CD14-positive monocyte (primary cell): ENCODE measurements around the gene CCP110. TPM values are rescaled to one million over a fixed set of nuclear protein-coding genes. Genes with fewer than 3 reads are reported as not detected.

ENCODE experiments used
- DNase-seq, 3 donors: peaks; one replicate each; pipeline ENCODE4 v3.0.0-alpha.2; 2011 to 2022
- H2AFZ ChIP-seq: 2 replicates; pipeline ENCODE4 v1.6.0; 2012; ENCODE audit warnings: mild to moderate bottlenecking, low read depth, low read length, inconsistent platforms; ENCODE audit not compliant: insufficient read depth, poor library complexity, severe bottlenecking
- H3K27ac ChIP-seq, 2 donors: 1 replicate in 1 of 2; 2 replicates in 1 of 2; pipeline ENCODE4 v1.5.1; 2012 to 2013; ENCODE audit warnings: low read length in 2 of 2, control low read depth in 1 of 2, inconsistent platforms in 1 of 2, low read depth in 1 of 2, mild to moderate bottlenecking in 1 of 2
- H3K27me3 ChIP-seq, 2 donors: one replicate each; pipeline versions ENCODE4 v1.6.0 to v1.6.1; 2011 to 2013; ENCODE audit warnings: low read length in 2 of 2; ENCODE audit not compliant: control insufficient read depth in 2 of 2, insufficient read depth in 2 of 2
- H3K36me3 ChIP-seq, 2 donors: replicated peaks in 1 of 2; 1 replicate in 1 of 2; 2 replicates in 1 of 2; pipeline versions ENCODE4 v1.5.1 to v1.6.1; 2012 to 2013; ENCODE audit warnings: low read length in 2 of 2, control low read depth in 1 of 2, inconsistent platforms in 1 of 2, mild to moderate bottlenecking in 1 of 2; ENCODE audit not compliant: insufficient read depth in 2 of 2, control insufficient read depth in 1 of 2
- H3K4me1 ChIP-seq, 2 donors: 1 replicate in 1 of 2; 2 replicates in 1 of 2; pipeline versions ENCODE4 v1.5.1 to v1.6.1; 2012 to 2013; ENCODE audit warnings: low read length in 2 of 2, control low read depth in 1 of 2, inconsistent platforms in 1 of 2, mild to moderate bottlenecking in 1 of 2, moderate library complexity in 1 of 2; ENCODE audit not compliant: insufficient read depth in 2 of 2, control insufficient read depth in 1 of 2
- H3K4me2 ChIP-seq: replicated peaks from 2 replicates; pipeline ENCODE3; 2012; ENCODE audit warnings: low read length, moderate library complexity, mild to moderate bottlenecking; ENCODE audit not compliant: poor library complexity, severe bottlenecking; ENCODE audit errors: extremely low read depth
- H3K4me3 ChIP-seq, 3 experiments: fragments of 200-600 bp in 1 of 3; sonication (generic) in 1 of 3; replicated peaks in 1 of 3; 1 replicate in 2 of 3; 2 replicates in 1 of 3; pipeline ENCODE4 v1.5.1; 2011 to 2013; ENCODE audit warnings: low read length in 3 of 3, mild to moderate bottlenecking in 3 of 3, control low read depth in 2 of 3, low read depth in 2 of 3, inconsistent platforms in 1 of 3, moderate library complexity in 1 of 3
- H3K79me2 ChIP-seq: 2 replicates; pipeline ENCODE4 v1.6.0; 2012; ENCODE audit warnings: mild to moderate bottlenecking, control low read depth, inconsistent platforms, low read length, moderate library complexity; ENCODE audit not compliant: insufficient read depth
- H3K9ac ChIP-seq: 2 replicates; pipeline ENCODE4 v1.6.0; 2017; ENCODE audit warnings: low read length, mild to moderate bottlenecking; ENCODE audit not compliant: insufficient read depth, poor library complexity, severe bottlenecking
- H3K9me3 ChIP-seq, 2 donors: replicated peaks in 1 of 2; 1 replicate in 1 of 2; 2 replicates in 1 of 2; pipeline versions ENCODE4 v1.5.1 to v1.6.1; 2012 to 2013; ENCODE audit warnings: low read length in 2 of 2, control low read depth in 1 of 2; ENCODE audit not compliant: control insufficient read depth in 1 of 2, insufficient read depth in 1 of 2
- H4K20me1 ChIP-seq: 2 replicates; pipeline ENCODE4 v1.6.0; 2012; ENCODE audit warnings: mild to moderate bottlenecking, low read length, control low read depth, moderate library complexity; ENCODE audit not compliant: insufficient read depth
- H3K27ac Mint-ChIP-seq, 7 donors: one replicate each; pipeline ENCODE4 v1.8.0; 2020; ENCODE audit warnings: mild to moderate bottlenecking in 7 of 7, mixed read lengths in 7 of 7, moderate library complexity in 6 of 7, inconsistent platforms in 2 of 7
- H3K27me3 Mint-ChIP-seq, 3 donors: one replicate each; pipeline ENCODE4 v1.8.0; 2021 to 2022; ENCODE audit warnings: low read depth in 3 of 3, mild to moderate bottlenecking in 3 of 3, mixed read lengths in 3 of 3, moderate library complexity in 3 of 3, inconsistent platforms in 1 of 3
- H3K36me3 Mint-ChIP-seq, 2 donors: one replicate each; pipeline ENCODE4 v1.8.0; 2020; ENCODE audit warnings: mixed read lengths in 2 of 2, inconsistent platforms in 1 of 2, mild to moderate bottlenecking in 1 of 2
- H3K4me1 Mint-ChIP-seq: one replicate; pipeline ENCODE4 v1.8.0; 2020; ENCODE audit warnings: mild to moderate bottlenecking, mixed read lengths
- H3K4me3 Mint-ChIP-seq, 2 donors: one replicate each; pipeline ENCODE4 v1.8.0; 2020; ENCODE audit warnings: mild to moderate bottlenecking in 2 of 2, mixed read lengths in 2 of 2, moderate library complexity in 1 of 2
- H3K9me3 Mint-ChIP-seq, 7 donors: one replicate each; pipeline ENCODE4 v1.8.0; 2020 to 2022; ENCODE audit warnings: mixed read lengths in 7 of 7, mild to moderate bottlenecking in 6 of 7, moderate library complexity in 6 of 7, inconsistent platforms in 2 of 7
- CTCF ChIP-seq: fragments of 200-600 bp; IDR thresholded peaks from one replicate; pipeline ENCODE4 v1.8.0; 2022; ENCODE audit warnings: antibody characterized with exemption, mild to moderate bottlenecking
- WGBS: methylation state at CpG from one replicate; pipeline ENCODE4 v1.1.5; 2013; ENCODE audit warnings: missing lambda C conversion rate; ENCODE audit not compliant: insufficient coverage; 5-methylcytosine and 5-hydroxymethylcytosine counted together
- intact Hi-C, 2 donors: fragments of 100-400 bp; cut with micrococcal nuclease; formaldehyde crosslinking; loops; one replicate each; pipeline versions ENCODE4 v1.15.0 to v1.15.1; 2023
- polyA plus RNA-seq, 3 donors: library from polyadenylated mRNA; depleted of rRNA in 1 of 3; unstranded in 2 of 3; stranded (reverse) in 1 of 3; fragments of 300-500 nt in 2 of 3; fragments of >200 nt in 1 of 3; fragmentation: Illumina TruSeq in 2 of 3; gene quantifications; 1 replicate in 2 of 3; 2 replicates in 1 of 3; pipeline ENCODE4 v1.2.3, GENCODE V29; 2012 to 2021

CCP110 gene
- polyA plus RNA-seq, 3 donors: 3.5 to 6.2 (median 6.1) TPM

GRCh38 chr16:19532601-19533000 is 8.9 kb downstream of the CCP110 start:
- no peaks in the 10 kb centered on the region for H3K9me3 ChIP-seq
- H3K27me3 ChIP-seq: no peaks in the 10 kb centered on the region
- Mint-ChIP-seq H3K4me3 (no peak overlapping the region), H3K27ac (no peak overlapping the region), H3K4me1 (no peaks in the 10 kb centered on the region), H3K36me3 (peaks cover 65 to 72% of the 10 kb centered on the region in 2 donors), H3K9me3 (no peaks in the 10 kb centered on the region), H3K27me3 (no peaks in the 10 kb centered on the region)
- H3K9ac ChIP-seq: no peak overlapping the region
- no peak overlapping the region for H3K4me2 ChIP-seq
- H3K27ac ChIP-seq: no peak overlapping the region
- H3K79me2 ChIP-seq: peaks cover 23% of the 10 kb centered on the region
- no peaks in the 10 kb centered on the region for H3K4me1 ChIP-seq
- no peak overlapping the region for H3K4me3 ChIP-seq
- WGBS: no CpG with 5 or more reads among the region's 1 CpG
- H3K36me3 ChIP-seq: peaks cover 39 to 91% of the 10 kb centered on the region in 2 donors
- no peak overlapping the region for H2AFZ ChIP-seq
- DNase-seq: no peak
- intact Hi-C loops: no loop called here
- no peak for TF ChIP-seq CTCF
- H4K20me1 ChIP-seq: no peaks in the 10 kb centered on the region

- TF ChIP-seq CTCF: no peak
- Histone ChIP-seq H2AFZ (no peak overlapping the region), H3K36me3 (peaks cover 51 to 91% of the 10 kb centered on the region in 2 donors), H3K27ac (no peak overlapping the region), H3K4me1 (no peaks in the 10 kb centered on the region), H3K79me2 (no peaks in the 10 kb centered on the region), H3K9ac (no peak overlapping the region), H4K20me1 (no peaks in the 10 kb centered on the region), H3K9me3 (peaks cover 0 to 6% of the 10 kb centered on the region in 2 donors), H3K27me3 (no peaks in the 10 kb centered on the region), H3K4me2 (no peak overlapping the region), H3K4me3 (no peak overlapping the region)
- DNase-seq: no peak
- peak overlapping the region in 1 of 7 donors; percentile 1 for H3K27ac Mint-ChIP-seq
- WGBS: 83% methylated on average over 1 of the region's 6 CpGs
- H3K27me3 Mint-ChIP-seq: no peaks in the 10 kb centered on the region
- no peaks in the 10 kb centered on the region for H3K4me1 Mint-ChIP-seq
- H3K36me3 Mint-ChIP-seq: peaks cover 64 to 86% of the 10 kb centered on the region in 2 donors
- intact Hi-C loops: no loop called here
- H3K9me3 Mint-ChIP-seq: peaks cover 2 to 7% (median 4%) of the 10 kb centered on the region in 7 donors
- no peak overlapping the region for H3K4me3 Mint-ChIP-seq
Observed at GRCh38 chr16:19540241-19540970, 16.7 kb downstream of the CCP110 start.
